Suprapubic skin (tissue), 4 donors: ENCODE measurements around the gene TMEM59L.

ENCODE experiments used
- EP300 ChIP-seq: sonication (generic); formaldehyde crosslinking; IDR thresholded peaks from one replicate; pipeline ENCODE4 v1.6.1; 2017; ENCODE audit warnings: antibody characterized with exemption
- POLR2A ChIP-seq, 2 donors: fragments of 450-650 bp; IDR thresholded peaks; one replicate each; pipeline ENCODE4 v1.6.1; 2017; ENCODE audit warnings: antibody characterized with exemption in 2 of 2, mild to moderate bottlenecking in 2 of 2, moderate library complexity in 2 of 2
- POLR2AphosphoS5 ChIP-seq, 3 donors: sonication (generic); formaldehyde crosslinking; IDR thresholded peaks; one replicate each; pipeline ENCODE4 v1.6.1; 2017; ENCODE audit warnings: antibody characterized with exemption in 3 of 3
- TF ChIP-seq, protein P1 (sequence below), 2 donors: fragments of 200-600 bp in 1 of 2; fragments of 450-650 bp in 1 of 2; sonication (generic) in 1 of 2; IDR thresholded peaks; one replicate each; pipeline ENCODE4 v1.5.1; 2016 to 2019; ENCODE audit warnings: antibody characterized with exemption in 2 of 2, mild to moderate bottlenecking in 1 of 2, moderate library complexity in 1 of 2

DNA sequence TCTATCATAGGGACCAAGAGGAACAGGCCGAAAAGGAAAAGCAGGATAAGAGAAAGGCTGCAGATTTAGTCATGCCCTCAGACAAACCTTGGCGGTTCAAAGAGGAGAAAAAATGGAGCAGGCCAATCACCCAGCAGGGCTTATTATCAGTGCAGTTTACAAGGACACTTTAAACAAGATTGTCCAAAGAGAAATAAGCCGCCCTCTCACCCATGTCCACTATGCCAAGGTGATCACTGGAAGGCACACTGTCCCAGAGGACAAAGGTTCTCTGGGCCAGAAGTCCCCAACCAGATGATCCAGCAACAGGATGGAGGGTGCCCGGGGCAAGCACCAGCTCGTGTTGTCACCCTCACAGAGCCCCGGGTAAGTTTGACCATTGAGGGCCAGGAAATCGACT is 32.4 kb upstream of the TMEM59L start:
- no peak for TF ChIP-seq EP300
- no peak for TF ChIP-seq POLR2A (IDR thresholded peaks at IDR 0.05)
- TF ChIP-seq, protein P1, sequence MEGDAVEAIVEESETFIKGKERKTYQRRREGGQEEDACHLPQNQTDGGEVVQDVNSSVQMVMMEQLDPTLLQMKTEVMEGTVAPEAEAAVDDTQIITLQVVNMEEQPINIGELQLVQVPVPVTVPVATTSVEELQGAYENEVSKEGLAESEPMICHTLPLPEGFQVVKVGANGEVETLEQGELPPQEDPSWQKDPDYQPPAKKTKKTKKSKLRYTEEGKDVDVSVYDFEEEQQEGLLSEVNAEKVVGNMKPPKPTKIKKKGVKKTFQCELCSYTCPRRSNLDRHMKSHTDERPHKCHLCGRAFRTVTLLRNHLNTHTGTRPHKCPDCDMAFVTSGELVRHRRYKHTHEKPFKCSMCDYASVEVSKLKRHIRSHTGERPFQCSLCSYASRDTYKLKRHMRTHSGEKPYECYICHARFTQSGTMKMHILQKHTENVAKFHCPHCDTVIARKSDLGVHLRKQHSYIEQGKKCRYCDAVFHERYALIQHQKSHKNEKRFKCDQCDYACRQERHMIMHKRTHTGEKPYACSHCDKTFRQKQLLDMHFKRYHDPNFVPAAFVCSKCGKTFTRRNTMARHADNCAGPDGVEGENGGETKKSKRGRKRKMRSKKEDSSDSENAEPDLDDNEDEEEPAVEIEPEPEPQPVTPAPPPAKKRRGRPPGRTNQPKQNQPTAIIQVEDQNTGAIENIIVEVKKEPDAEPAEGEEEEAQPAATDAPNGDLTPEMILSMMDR (IDR thresholded peaks at IDR 0.05) = no peak
- TF ChIP-seq POLR2AphosphoS5 (IDR thresholded peaks at IDR 0.05) = no peak
